Glutamatergic neuron (in vitro differentiated cells): ENCODE results near the gene AQR. TPM values are rescaled to one million over a fixed set of nuclear protein-coding genes. Genes with fewer than 3 reads are reported as not detected.

Source experiments
- DNase-seq: peaks from one replicate; pipeline ENCODE4 v3.0.0; 2022
- H3K27ac Mint-ChIP-seq: one replicate; pipeline ENCODE4 v1.8.0; 2020; ENCODE audit warnings: mild to moderate bottlenecking, mixed read lengths, inconsistent platforms; ENCODE audit not compliant: unreplicated experiment
- H3K27me3 Mint-ChIP-seq: one replicate; pipeline ENCODE4 v1.8.0; 2020; ENCODE audit warnings: mild to moderate bottlenecking, moderate library complexity, mixed read lengths, inconsistent platforms; ENCODE audit not compliant: unreplicated experiment
- H3K36me3 Mint-ChIP-seq: one replicate; pipeline ENCODE4 v1.8.0; 2020; ENCODE audit warnings: mild to moderate bottlenecking, mixed read lengths, inconsistent platforms; ENCODE audit not compliant: unreplicated experiment
- H3K4me1 Mint-ChIP-seq: one replicate; pipeline ENCODE4 v1.8.0; 2020; ENCODE audit warnings: mild to moderate bottlenecking, low read depth, mixed read lengths, inconsistent platforms; ENCODE audit not compliant: unreplicated experiment
- H3K4me3 Mint-ChIP-seq: one replicate; pipeline ENCODE4 v1.8.0; 2020; ENCODE audit warnings: mild to moderate bottlenecking, mixed read lengths, inconsistent platforms; ENCODE audit not compliant: unreplicated experiment
- H3K9me3 Mint-ChIP-seq: one replicate; pipeline ENCODE4 v1.8.0; 2020; ENCODE audit warnings: mild to moderate bottlenecking, moderate library complexity, mixed read lengths, inconsistent platforms; ENCODE audit not compliant: unreplicated experiment
- total RNA-seq: library from RNA; stranded (reverse); fragmentation: NEBNext Ultra II Directional; extraction: Animal tissue kit (Norgen Biotek cat#: 25700); gene quantifications from one replicate; pipeline ENCODE4 v1.2.1, GENCODE V29; 2021; ENCODE audit not compliant: unreplicated experiment
- TF ChIP-seq, protein P1 (sequence below): fragments of 200-600 bp; sonication (generic); IDR thresholded peaks from one replicate; pipeline ENCODE4 v1.5.0; 2021; ENCODE audit not compliant: partially characterized antibody, unreplicated experiment

The AQR gene
- total RNA-seq, 1 donor from 2014 or later: 36.8 TPM

DNA sequence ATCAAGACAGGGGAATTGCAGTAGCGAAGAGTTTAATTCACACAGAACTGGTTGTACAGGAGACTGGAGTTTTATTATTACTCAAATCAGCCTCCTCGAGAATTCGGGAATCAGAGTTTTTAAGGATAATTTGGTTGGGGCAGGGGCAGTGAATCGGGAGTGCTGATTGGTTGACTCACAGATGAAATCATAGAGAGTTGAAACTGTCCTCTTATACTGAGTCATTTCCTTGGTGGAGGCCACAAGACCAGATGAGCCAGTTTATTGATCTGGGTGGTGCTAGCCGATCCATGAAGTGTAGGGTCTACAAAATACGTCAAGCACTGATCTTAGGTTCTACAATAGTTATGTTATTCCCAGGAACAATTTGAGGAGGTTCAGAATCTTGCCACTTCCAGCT, 23.9 kb upstream of the AQR start:
- Mint-ChIP-seq H3K27me3 (peaks cover under 1% of the 10 kb centered on the region), H3K36me3 (no peaks in the 10 kb centered on the region), H3K4me3 (no peak overlapping the region), H3K9me3 (peaks cover 4% of the 10 kb centered on the region), H3K27ac (no peak overlapping the region), H3K4me1 (peaks cover under 1% of the 10 kb centered on the region)
- TF ChIP-seq, protein P1, sequence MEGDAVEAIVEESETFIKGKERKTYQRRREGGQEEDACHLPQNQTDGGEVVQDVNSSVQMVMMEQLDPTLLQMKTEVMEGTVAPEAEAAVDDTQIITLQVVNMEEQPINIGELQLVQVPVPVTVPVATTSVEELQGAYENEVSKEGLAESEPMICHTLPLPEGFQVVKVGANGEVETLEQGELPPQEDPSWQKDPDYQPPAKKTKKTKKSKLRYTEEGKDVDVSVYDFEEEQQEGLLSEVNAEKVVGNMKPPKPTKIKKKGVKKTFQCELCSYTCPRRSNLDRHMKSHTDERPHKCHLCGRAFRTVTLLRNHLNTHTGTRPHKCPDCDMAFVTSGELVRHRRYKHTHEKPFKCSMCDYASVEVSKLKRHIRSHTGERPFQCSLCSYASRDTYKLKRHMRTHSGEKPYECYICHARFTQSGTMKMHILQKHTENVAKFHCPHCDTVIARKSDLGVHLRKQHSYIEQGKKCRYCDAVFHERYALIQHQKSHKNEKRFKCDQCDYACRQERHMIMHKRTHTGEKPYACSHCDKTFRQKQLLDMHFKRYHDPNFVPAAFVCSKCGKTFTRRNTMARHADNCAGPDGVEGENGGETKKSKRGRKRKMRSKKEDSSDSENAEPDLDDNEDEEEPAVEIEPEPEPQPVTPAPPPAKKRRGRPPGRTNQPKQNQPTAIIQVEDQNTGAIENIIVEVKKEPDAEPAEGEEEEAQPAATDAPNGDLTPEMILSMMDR: no peak
- no peak for DNase-seq

DNA sequence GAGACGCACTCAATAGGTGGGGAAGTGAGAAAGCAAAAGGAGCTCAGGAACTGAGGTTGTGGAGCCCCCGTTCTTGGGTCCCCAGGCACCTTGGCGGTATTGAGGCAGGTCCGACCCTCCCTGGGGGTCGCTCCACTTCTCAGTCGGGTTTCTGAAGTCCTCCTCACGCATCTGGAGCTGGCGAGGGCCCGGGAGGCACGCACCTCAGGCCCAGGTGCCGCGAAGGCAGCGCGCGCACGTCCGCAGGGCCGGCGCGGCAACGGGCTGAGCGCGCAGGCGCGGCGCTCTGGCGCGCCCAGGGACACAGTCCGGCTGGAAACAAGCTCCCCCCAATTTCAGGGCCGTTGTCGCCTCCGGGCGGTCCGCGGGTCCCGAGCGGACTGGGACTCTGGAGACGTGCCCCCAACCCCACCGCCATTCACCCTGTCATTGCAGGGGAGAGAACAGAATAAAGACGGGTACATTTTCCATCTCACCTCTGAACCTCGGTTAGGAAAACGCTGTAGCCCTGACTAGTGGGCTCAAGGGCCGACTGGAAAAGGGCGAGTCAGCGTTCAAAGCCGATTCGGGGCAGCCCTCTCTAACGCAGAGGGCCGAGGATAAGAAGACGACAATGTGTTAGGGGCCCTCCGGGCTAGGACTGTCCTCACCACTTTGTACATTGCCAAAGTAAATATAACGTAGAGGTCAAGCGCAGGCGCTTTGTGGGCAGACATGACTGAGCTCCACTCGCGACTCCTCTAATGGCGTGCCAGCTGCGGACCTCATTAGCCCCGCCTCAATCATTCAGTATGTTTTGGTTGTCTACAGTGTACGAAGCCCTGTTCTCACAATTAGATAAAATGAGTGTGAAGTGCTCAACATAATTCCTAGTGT, 18.7 kb upstream of the AQR start, which contains the start of gene ZNF770:
Gene ZNF770 (minus strand): TSS at position 261 of the 876 bp plus-strand sequence. CDS start 4,853 bp downstream, outside the sequence.
- Mint-ChIP-seq H3K27me3 (no peaks in the 10 kb centered on the region), H3K27ac (peak within 1 kb of the TSS; percentile 98), H3K9me3 (peaks cover 7% of the 10 kb centered on the region), H3K4me3 (peak within 1 kb of the TSS; percentile 98), H3K4me1 (peaks cover 10% of the 10 kb centered on the region), H3K36me3 (no peaks in the 10 kb centered on the region)
- TF ChIP-seq, protein P1: no peak
- peak; percentile 86 for DNase-seq

DNA sequence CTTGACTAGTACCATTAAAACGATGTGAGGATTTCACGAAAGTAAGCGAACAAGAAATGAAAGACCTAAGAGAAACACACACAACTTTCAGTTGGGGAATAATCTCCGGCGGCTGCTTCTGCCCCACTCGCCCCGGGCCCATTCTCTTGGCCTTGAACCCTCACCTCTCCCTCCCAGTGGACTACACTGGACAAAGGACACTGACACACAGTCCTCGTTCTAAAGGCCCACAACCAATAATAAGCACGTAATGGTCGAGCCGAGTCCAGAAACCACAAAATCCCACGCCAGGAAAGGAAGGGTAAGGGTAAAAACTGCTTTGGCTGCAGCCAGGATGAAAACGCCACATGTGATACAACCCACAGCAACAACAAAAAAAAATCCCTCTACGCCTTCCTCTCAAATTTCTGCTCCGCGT, 18.1 kb upstream of the AQR start:
- no peaks in the 10 kb centered on the region for H3K27me3 Mint-ChIP-seq
- peak overlapping the region; percentile 93 for H3K27ac Mint-ChIP-seq
- peak; percentile 17 for DNase-seq
- peaks cover 6% of the 10 kb centered on the region for H3K9me3 Mint-ChIP-seq
- peak overlapping the region; percentile 98 for H3K4me3 Mint-ChIP-seq
- TF ChIP-seq, protein P1: no peak
- no peaks in the 10 kb centered on the region for H3K36me3 Mint-ChIP-seq
- H3K4me1 Mint-ChIP-seq: peaks cover 10% of the 10 kb centered on the region

- TF ChIP-seq, protein P1: no peak
- H3K4me3 Mint-ChIP-seq: peak overlapping the region; percentile 98
- peak overlapping the region; percentile 93 for H3K27ac Mint-ChIP-seq
- no peaks in the 10 kb centered on the region for H3K36me3 Mint-ChIP-seq
- peaks cover 10% of the 10 kb centered on the region for H3K4me1 Mint-ChIP-seq
- no peaks in the 10 kb centered on the region for H3K27me3 Mint-ChIP-seq
- peaks cover 6% of the 10 kb centered on the region for H3K9me3 Mint-ChIP-seq
- no peak for DNase-seq
These were observed 17.4 kb upstream of the AQR start for GRCh38 chr15:34986771-34987480.
